ENCODE data around the gene ZNF814. TPM values are rescaled to one million over a fixed set of nuclear protein-coding genes. Genes with fewer than 3 reads are reported as not detected.
A peak's percentile ranks its signal among the peaks of the same experiment; 100 is the strongest.

ZNF814 gene
- polyA plus RNA-seq, 3 donors = 2.5 to 6.3 (median 3.8) TPM

- H3K36me3 Mint-ChIP-seq = peaks cover 32 to 46% of the 10 kb centered on the region in 2 donors
- DNase-seq = no peak
- Histone ChIP-seq H3K4me3 (replicated peaks in 1 of 3; ENCODE audit: low read depth in 2 of 3, low read length in 3 of 3) (no peak overlapping the region), H2AFZ (ENCODE audit: insufficient read depth, low read depth, low read length, poor library complexity, severe bottlenecking) (no peak overlapping the region), H4K20me1 (ENCODE audit: insufficient read depth, low read length) (no peaks in the 10 kb centered on the region), H3K9me3 (replicated peaks in 1 of 2; ENCODE audit: control insufficient read depth in 1 of 2, insufficient read depth in 1 of 2, low read length in 2 of 2) (peaks cover 3 to 22% of the 10 kb centered on the region in 2 donors), H3K4me2 (replicated peaks; ENCODE audit: extremely low read depth, low read length, poor library complexity, severe bottlenecking) (no peak overlapping the region), H3K27me3 (ENCODE audit: control insufficient read depth in 2 of 2, insufficient read depth in 2 of 2, low read length in 2 of 2) (no peaks in the 10 kb centered on the region), H3K79me2 (ENCODE audit: insufficient read depth, low read length) (no peaks in the 10 kb centered on the region), H3K27ac (ENCODE audit: low read depth in 1 of 2, low read length in 2 of 2) (no peak overlapping the region), H3K9ac (ENCODE audit: insufficient read depth, low read length, poor library complexity, severe bottlenecking) (no peak overlapping the region), H3K4me1 (ENCODE audit: control insufficient read depth in 1 of 2, insufficient read depth in 2 of 2, low read length in 2 of 2) (no peaks in the 10 kb centered on the region), H3K36me3 (replicated peaks in 1 of 2; ENCODE audit: control insufficient read depth in 1 of 2, insufficient read depth in 2 of 2, low read length in 2 of 2) (peaks cover 8 to 32% of the 10 kb centered on the region in 2 donors)
- H3K27me3 Mint-ChIP-seq (ENCODE audit: low read depth in 3 of 3) = no peaks in the 10 kb centered on the region
- no peak for TF ChIP-seq CTCF (IDR thresholded peaks at IDR 0.05)
- H3K4me1 Mint-ChIP-seq = peaks cover 7% of the 10 kb centered on the region
- intact Hi-C loops (cut with micrococcal nuclease) = no loop called here
- 100% methylated on average over 3 of the region's 6 CpGs for WGBS (ENCODE audit: insufficient coverage)
- peaks cover 0 to 17% (median 10%) of the 10 kb centered on the region in 7 donors for H3K9me3 Mint-ChIP-seq
- no peak overlapping the region for H3K4me3 Mint-ChIP-seq
- no peak overlapping the region for H3K27ac Mint-ChIP-seq
Measured at GRCh38 chr19:57905258-57905657, 16.4 kb upstream of the ZNF814 start.

- H3K4me2 ChIP-seq (replicated peaks; ENCODE audit: extremely low read depth, low read length, poor library complexity, severe bottlenecking) = no peak overlapping the region
Measured at GRCh38 chr19:57903618-57904184, 14.9 kb upstream of the ZNF814 start.

More at GRCh38 chr19:57903618-57904184, 14.9 kb upstream of the ZNF814 start:
- peaks cover 3 to 22% of the 10 kb centered on the region in 2 donors for H3K9me3 ChIP-seq (replicated peaks in 1 of 2; ENCODE audit: control insufficient read depth in 1 of 2, insufficient read depth in 1 of 2, low read length in 2 of 2)
- WGBS (ENCODE audit: insufficient coverage) = 91% methylated on average over 6 of the region's 7 CpGs
- no peaks in the 10 kb centered on the region for H4K20me1 ChIP-seq (ENCODE audit: insufficient read depth, low read length)
- no peak for DNase-seq
- intact Hi-C loops (cut with micrococcal nuclease) = loop anchor here in 1 of 2 donors (5.0 kb wide), 1 partner anchor 166 kb away; no protein-coding TSS in a partner anchor
- H3K27ac ChIP-seq (ENCODE audit: low read depth in 1 of 2, low read length in 2 of 2) = no peak overlapping the region
- H3K9me3 Mint-ChIP-seq = peaks cover 0 to 9% (median 6%) of the 10 kb centered on the region in 7 donors
- H3K27me3 Mint-ChIP-seq (ENCODE audit: low read depth in 3 of 3) = no peaks in the 10 kb centered on the region
- H3K36me3 ChIP-seq (replicated peaks in 1 of 2; ENCODE audit: control insufficient read depth in 1 of 2, insufficient read depth in 2 of 2, low read length in 2 of 2) = peaks cover 5 to 19% of the 10 kb centered on the region in 2 donors
- H3K4me3 ChIP-seq (replicated peaks in 1 of 3; ENCODE audit: low read depth in 2 of 3, low read length in 3 of 3) = no peak overlapping the region
- H3K4me1 ChIP-seq (ENCODE audit: control insufficient read depth in 1 of 2, insufficient read depth in 2 of 2, low read length in 2 of 2) = no peaks in the 10 kb centered on the region
- peaks cover 23 to 35% of the 10 kb centered on the region in 2 donors for H3K36me3 Mint-ChIP-seq
- peak overlapping the region in 1 of 7 donors; percentile 73 for H3K27ac Mint-ChIP-seq
- H3K4me1 Mint-ChIP-seq = peaks cover 7% of the 10 kb centered on the region
- no peaks in the 10 kb centered on the region for H3K27me3 ChIP-seq (ENCODE audit: control insufficient read depth in 2 of 2, insufficient read depth in 2 of 2, low read length in 2 of 2)
- no peak overlapping the region for H3K4me3 Mint-ChIP-seq
- H3K9ac ChIP-seq (ENCODE audit: insufficient read depth, low read length, poor library complexity, severe bottlenecking) = no peak overlapping the region
- no peak overlapping the region for H2AFZ ChIP-seq (ENCODE audit: insufficient read depth, low read depth, low read length, poor library complexity, severe bottlenecking)
- no peaks in the 10 kb centered on the region for H3K79me2 ChIP-seq (ENCODE audit: insufficient read depth, low read length)
- TF ChIP-seq CTCF (IDR thresholded peaks at IDR 0.05) = peak; percentile 45
